Amniotic stem cell (primary cell): ENCODE measurements around the gene NMNAT2.
"Not testable (repeated sequence)": the region's sequence is repeated elsewhere in the genome, so short reads cannot be mapped to it uniquely, and the experiment has no call there.

Experiments used
- DNase-seq: peaks from one replicate; lab custom pipeline; 2025; lab: John Stamatoyannopoulos, UW

NMNAT2 gene

DNA sequence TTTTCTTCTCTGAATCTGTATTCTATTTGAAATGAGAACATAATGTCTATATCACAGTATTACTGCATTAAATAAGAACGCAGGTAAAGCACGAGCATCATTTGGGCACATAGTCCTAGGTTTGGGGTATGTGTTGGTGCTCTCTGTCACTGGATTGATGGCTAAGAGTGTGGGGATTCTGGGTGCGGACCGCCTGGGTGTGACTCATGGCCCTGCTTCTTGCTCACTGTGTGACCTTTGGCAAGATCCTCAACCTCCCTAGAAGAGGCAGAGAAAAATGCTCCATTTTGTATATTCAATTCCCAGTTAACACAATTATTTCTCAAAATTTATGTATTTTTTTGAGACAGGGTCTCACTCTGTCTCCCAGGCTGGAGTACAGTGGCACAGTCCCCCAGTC is 132.4 kb downstream of the NMNAT2 start:
- DNase-seq, result no peak

DNA sequence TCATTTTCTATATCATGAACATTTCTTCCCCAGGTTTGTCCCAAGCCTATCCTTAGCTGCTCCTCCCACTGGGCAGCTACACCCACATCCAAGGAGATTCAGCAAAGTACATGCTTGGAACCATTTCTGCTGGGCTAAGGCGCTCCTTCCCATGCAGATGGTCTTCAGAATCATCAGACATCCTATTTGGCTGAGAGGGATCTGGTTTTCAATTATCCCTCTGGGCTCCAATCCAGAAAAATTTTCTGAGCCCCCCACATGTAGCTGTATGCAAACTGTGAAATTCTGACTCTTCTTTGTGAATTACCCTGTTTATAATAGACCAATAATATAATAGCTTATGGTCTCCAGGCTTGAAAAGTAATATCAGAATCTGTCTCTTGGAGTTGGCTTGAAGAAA is 132.9 kb downstream of the NMNAT2 start:
- DNase-seq, result no peak

DNA sequence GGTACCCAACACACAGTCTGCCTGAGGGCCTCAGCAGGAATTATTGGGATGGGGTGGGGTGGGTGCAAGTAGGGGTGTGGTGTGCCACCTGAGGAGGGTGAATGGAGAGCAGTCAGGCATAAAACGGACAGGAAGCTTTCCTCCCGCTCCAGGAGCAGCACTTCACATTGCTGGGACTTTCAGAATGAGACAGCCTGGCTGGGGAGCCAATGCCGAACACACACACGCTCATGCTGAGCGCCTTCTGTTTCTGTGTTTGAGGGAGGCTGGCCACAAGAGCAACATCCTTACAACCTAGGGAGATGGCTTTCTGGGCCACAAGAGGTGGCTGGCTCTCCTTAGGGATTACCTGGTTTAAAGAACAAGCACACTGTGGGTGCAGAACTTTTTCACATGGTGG is 134.1 kb downstream of the NMNAT2 start:
- no peak for DNase-seq

DNA sequence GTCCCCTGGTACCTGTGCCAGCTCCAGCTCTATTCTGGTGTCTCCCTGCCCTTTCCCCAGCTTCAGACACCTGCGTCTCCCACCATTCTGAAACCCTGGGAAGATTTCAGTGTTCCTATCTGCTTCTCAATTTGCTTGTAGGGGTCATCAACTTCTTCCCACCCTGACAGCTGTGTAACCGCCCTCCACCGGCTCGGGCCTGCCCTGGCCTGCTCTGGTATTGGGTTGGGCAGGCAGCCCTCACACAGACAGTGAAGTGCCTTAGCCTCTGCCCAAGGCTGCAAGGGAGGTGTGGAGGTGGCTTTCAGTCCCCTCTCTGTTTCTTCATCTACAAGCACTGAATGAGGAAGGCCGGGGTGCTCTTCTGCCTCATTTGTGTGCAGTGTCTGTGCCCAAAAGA is 134.9 kb downstream of the NMNAT2 start:
- no peak for DNase-seq

DNA sequence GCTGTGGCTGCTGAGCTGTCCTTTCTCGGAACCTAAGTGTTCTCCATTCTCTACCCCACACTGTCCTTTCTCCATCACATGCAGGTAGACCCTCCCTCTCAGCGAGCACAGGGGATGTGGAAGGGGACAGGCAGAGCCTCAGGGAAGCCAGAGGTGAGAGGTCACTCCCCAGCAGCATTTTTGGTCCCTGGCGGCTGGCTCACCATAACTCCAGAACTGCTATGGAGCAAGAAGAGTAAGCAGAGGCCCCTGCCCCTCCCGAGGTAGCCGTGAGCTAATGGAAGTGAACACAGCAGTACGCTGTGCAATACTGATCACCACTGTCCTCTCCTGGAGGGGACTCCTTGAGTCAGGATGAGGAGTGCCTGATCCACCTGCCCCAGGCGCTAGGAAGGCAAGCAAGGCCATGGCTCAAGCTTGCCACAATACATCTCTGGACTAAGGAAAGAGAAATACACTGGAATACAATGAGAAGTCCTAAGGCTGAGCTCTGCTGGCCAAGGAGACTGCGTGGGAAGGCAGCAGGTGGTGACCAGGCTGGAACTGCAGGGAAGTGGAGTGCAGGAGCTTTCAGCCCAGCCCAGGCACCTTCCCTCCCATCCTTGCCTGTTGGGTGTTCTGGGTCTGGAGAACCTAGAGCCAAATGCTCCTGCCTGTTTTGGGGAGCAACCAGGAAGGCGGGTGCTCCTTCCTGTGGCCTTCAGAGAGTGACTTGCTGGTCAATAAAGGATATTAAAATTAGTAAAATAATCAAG is 135.9 kb downstream of the NMNAT2 start:
- DNase-seq, result no peak

DNA sequence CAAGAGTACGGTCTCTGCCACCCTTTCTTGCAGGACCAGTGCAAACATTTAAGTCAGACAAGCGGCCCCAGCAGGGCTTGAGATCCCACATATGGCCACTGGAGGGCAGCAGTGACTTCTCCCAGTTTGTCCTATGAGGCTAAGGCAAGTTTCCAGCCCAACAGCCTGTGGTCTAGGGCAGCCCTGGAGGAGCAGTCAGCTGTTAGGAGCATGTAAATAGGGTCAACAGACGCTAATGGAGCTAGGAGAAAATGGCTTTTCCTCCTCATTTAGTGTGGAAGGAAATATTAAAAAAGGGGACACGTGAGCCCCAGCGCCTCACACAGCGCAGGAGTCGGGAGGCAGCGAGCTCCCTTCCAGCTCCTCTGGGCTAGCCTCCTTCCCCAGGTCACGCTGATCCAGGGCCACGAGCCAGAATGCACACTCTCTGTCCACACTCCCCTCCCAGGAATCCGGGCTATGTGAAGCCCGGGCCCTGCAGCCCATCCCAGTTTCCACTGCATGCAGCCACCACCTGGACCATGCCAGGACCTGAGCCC is 136.6 kb downstream of the NMNAT2 start:
- DNase-seq, result peak; percentile 76

DNA sequence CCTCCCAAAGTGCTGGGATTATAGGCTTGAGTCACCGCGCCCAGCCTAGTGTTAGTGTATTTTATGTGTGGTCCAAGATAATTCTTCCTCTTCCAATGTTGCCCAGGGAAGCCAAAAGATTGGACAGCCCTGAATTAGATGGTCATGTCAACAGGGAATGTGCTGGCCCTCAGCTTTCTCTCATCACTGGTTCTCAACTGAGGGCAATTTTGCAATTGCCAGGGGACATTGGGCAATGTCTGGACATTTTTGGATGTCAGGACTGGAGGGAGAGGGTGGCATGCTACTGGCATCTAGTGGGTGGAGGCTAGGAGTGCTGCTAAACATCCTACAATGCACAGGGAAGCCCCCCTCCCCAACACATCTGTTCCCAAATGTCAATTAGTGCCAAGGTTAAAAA is 137.1 kb downstream of the NMNAT2 start:
- DNase-seq, result no peak

DNA sequence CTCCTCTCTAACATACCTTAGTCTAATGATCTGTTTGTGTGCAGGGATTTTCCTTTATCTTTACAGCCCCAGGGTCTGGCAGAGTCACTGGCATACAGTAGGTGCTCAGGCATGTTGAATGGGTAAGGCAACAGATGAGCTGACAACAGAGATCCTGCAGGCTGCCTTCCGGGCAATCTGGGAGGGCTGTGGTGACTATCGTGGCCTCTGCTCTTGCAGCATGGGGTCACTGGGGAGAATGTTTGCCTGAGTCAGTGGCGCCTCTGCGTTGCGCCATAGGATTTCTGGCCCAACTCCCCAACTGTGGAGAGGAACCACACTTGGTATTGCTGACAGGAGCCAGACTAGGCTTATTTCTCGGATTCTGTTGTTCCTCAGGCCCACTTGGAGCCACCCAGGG is 138.3 kb downstream of the NMNAT2 start:
- DNase-seq, result no peak

DNA sequence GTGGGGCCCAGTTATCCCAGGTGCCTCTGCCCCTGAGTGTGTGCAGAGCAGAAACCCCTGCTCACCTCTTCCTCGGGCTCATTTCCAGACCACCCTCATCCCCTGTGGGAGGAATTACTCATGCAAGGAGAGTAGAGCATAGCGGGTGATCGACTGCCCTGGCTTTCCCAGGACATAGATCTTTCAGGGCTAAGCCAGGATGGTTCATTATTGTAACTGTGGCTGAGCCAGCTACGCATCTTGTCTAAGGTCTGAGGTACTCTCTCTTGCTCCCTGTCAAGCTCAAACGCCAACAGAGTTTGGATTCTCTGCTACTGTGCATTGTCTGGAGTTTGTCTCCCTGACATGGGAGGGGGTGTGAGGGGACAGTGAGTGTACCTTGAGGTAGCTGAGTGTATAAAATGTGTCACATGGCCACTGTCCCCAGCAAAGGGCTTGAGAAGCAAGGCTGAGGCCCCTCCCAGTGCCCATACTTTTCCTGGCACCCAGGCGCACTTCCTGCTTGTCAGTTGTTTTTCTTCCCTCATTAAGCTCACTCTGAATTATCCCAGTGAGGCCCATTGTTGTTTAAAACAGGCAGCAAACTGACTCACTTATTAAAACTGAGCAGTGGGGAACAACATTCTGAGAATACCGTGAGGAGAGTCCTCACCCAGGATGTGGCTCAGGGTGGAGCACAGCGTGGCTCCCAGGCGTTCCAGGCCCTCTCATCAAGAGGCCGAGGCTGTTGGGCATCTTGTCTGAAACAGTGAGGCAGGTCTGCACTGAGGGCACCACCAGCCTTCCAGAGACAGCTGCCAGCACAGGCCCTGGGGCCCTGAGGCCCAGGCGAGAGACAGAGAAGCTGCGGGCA is 139.2 kb downstream of the NMNAT2 start:
- DNase-seq, result peak; percentile 70

DNA sequence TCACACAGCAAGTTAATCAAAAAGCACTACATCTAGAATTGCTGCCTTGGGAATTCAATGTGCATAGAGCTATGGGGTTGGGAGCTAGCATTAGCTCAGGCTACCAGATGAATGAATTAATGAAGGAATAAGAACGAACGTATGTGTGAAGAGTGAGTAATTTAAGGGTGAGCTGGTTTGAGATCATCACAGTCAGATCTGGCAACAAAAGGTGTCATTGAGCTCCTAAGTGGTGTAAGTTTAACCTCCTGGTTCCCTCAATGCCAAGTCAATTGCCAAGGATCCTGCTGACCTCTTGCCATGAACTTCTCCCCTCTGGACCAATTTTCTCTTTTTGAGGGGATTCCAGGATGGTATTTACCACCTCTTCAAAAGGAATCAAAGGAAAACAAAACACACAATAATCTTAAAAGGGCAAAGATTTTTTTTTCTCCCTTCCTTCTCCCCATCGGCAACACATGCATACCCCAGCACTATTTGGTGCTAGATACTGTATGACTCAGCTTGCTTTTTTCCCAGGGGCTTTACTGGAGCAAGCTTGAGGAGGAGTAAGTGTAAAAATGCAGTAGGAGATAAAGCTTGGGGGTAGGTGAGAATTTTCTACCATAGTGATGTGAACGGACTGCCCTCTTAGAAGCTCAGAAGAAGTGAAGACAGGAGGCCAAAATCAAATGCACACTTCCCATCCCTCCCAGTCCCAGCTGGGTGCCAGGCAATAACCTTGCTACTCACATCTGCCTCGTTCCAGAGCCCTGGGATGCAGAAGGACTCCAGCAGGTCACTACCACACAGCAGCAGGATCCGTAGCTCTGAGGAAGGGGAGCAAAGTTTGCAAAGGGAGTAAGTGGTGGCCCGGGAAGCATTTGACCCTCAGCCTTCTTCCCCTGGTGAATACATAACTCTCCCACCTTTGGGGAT is 140.1 kb downstream of the NMNAT2 start:
- peak; percentile 12 for DNase-seq

DNA sequence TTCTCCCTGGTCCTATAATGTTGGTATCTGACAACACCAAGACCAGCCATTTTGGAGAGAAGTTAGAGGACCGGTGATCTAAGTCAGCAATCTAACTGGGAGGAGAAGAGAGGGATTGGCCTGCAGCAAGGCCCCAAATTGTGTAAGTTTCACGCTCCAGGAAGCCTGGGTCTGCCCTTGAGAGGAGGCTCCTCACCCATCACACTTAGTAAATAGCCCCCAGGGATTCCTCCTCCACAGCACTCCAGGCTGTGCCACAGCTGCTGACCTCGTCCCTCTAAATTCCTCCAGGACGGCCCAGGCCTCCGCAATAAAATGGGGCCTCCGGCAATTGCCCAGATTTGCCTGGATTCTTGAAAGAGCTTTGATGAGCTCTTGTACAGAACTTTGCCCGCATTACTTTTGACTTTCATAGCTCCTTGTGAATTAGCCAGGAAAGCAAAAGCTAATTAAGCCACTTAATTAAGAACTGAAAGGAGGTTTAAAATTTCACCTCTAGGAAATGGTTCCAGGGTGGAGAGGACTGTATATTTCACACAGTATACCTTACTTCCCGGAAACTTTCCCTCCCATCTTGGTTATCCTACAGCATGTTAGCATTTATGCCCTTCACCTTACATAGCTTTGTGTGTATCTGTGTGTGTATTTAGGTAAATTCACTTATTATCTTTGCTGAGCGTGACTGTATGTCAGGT is 141.6 kb downstream of the NMNAT2 start:
- DNase-seq, result no peak

DNA sequence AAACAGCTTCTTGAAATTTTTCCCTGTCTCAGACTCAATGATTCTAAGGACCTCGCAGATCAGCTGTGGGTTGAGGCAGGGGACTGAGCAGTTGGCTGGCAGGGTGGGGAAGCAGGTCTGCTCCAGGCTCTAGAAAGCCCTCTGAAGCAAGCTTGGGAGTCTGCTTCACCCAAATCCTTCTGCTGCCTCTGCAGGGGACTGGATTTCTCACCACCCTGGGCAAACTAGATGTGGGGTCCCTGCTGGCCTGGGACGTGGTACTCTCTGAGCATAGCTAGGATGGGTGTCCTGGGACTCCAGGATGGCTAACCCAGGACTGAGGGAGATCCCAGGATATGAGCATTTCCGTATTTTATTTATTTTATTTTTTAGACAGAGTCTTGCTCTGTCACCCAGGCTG is 142.9 kb downstream of the NMNAT2 start:
- DNase-seq, result no peak

DNA sequence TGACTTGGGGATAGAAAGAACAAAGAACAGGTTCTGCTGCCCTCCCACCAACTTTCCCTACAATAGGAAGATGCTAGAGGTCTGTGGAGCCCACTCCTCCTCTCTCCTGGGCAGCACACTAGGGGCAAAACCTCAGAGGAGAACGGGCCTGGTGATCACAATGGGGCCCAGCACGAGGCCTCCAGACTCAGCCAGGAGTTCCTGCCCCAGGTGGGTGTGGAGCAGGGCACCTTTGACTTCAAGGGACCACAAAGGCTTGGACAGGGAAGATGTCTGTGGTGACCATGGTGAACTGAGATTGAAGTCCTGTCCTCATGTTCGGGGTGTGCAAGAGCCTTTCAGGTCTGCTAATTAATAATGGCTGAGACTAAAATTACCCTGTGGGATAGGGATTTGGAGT is 143.3 kb downstream of the NMNAT2 start:
- no peak for DNase-seq

DNA sequence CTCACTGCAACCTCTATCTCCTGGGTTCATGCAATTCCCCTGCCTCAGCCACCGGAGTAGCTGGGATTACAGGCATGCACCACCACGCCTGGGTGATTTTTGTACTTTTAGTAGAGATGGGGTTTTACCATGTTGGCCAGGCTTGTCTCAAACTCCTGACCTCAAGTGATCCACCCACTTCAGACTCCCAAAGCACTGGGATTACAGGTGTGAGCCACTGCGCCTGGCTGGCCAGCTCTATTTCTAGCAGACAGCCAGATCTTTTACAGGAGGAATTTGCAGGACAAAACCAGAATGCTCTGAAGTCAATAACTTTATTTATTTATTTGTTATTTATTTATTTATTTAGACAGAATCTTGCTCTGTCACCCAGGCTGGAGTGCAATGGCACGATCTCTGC is 144.2 kb downstream of the NMNAT2 start:
- not testable (repeated sequence) for DNase-seq

DNA sequence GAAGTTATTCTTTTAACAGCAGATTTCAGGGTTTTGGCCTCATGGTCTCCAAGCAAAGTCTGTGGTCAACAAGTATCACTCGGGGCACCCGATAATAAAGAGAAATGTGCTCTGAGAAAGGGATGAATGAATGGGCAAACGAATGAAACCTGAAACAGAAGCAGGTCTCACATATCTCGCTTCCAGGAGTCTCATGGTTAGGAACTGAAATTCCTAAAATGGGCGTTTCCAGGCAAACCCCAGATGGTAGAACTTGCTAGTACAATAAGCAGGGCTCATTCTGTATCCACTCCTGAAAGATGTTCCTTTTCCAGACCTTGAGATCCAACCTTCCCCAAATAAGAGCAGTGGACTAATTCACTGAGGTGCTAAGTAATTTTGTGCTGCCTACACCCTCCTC is 144.9 kb downstream of the NMNAT2 start:
- DNase-seq, result peak; percentile 4

DNA sequence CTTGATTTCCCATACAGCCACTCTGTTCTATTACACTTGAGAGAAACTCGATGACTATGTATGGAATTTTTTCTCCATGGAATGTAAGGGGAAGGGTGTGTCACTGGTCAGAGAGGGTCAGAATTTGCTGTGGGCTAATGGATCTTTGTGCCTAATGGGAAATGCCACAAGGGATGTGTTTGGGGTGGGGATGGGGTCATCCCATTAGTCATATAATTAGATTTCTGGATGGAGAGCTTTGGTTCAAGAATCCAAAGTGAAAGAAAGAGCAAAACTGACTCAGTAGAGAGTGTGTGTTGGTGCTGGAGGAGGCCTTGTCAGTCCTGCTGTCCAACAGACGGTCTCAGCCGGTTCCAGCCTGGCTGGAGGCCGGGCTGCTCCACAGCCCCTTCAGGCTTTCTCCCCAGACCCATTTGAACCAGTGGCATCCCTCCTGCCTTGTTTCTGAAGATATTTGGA is 145.8 kb downstream of the NMNAT2 start:
- peak; percentile 40 for DNase-seq

DNA sequence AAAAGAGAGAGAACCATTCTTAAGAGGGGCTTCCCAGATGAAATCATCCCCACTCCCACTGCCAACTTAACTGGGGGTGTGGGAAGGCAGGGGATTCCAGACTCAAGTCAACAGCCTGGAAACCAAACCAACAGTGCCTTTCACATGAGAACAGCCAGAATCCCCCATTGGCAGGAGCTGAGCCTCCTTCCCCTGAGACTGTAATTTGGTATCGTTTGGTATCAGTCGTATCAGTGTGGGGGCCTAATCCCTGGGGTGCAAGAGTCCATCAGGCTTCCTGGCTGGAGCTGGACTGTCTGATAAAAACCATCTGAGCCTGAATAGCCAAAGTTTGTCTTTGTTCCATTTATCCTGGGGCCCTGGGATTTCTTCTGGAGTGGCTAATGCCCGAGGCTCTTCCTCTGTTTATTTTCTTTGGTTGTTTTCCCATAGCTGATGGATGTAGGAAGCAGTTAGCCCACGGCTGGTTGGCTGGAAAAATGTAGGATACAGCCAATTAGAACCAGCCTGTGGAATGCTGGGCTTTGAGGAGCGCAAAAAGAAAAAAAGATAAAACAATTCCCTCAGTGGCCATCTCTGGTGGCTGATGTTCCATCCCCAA is 147.5 kb downstream of the NMNAT2 start:
- DNase-seq, result peak; percentile 85

DNA sequence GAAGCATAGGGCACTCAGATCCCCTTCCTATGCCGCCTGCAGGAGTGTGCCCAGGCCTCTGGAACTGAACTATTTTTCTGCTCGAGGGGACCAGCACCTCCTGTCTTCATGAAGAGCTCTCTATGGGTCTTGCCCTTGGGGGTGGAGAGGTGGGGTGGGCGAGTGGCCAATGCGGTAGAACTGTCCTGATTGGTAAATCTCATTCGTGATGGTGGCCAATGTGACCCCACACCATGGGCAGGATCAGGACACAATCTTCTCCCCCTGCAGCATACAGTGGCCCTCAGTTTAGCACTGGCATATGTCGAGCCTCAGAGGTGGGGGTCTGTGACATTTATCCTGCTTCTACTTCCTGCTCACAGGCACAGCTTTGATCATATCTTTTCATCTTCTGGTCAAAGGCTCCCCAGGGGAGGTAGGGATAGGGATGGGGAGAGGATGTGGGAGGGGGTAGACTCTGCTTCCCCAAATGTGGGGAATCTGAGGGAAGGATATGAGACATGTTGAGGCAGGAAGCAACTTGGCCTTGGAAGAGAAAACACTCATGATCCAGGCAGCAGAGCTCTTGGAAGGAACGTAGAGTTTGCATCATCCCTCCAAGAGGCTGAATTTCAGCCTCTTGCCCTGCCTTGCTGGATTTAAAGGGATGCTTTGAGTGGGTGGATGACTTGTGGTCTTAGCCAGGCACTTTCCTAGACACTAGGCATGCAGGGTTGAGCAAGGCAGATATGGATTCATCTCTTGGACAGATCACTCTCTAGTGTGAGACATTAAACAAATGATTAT is 150.3 kb downstream of the NMNAT2 start:
- DNase-seq, result peak; percentile 69

DNA sequence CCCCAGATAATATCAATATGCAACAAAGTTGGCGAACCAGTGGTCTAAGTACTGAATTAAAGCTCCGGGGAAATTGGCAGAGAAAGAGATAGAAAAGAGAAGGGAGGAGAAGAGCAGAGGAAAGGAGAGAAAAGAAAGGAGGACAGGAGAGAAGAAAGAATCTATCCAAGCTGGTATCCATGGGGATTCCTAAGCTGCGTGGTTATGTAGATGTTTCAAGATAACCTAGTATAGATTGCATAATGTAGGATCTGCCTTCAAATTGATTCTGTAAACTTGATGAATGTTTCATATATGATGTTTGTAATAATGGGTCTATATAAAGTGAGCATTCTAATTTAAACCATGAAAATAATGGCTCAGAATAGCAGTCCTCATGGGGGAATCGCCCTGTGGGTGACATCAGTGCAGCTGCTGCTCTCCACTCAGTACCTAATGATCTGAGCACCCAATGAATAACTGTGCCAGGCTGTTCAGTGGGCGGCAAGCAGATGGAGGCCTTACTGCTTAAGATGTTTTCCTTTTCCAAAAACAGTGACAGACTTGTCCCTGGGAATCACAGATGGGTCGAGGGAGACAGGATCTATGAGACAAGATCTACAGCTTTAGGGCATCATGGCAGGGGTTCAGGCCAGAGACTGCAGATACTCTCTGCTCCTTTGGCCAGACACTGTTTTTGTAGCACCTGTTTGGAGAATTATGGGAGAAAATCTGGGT is 154.1 kb downstream of the NMNAT2 start:
- no peak for DNase-seq
